ENCODE data around the gene FBXL22.

Gene FBXL22

DNA sequence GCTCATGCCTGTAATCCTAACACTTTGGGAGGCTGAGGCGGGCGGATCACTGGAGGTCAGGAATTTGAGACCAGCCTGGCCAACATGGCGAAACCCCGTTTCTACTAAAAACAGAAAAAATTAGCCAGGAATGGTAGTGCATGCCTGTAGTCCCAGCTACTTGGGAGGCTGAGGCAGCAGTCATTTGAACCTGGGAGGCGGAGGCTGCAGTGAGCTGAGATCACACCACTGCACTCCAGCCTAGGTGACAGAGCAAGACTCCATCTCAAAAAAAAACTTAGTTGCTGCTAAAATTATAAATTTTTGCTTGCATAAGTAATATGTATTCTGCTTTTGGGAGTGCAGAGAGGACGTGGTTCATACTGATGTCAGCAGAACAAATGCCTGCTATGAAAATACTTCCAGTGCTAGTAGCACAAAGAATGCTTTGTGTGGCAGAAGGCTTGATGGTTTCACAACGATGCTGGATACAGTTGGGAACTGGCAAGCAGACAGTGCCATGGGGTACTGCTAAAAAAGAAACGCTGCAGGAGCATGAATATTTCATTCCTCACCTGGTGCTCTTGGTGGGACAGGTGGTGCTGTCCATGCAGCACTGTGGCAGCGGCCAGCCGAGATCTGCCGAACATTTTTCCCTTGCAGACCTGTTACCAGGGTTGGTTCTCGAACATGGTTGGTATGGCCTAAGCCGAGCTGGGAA is 31.1 kb downstream of the FBXL22 start:
- TF ChIP-seq, protein P1, sequence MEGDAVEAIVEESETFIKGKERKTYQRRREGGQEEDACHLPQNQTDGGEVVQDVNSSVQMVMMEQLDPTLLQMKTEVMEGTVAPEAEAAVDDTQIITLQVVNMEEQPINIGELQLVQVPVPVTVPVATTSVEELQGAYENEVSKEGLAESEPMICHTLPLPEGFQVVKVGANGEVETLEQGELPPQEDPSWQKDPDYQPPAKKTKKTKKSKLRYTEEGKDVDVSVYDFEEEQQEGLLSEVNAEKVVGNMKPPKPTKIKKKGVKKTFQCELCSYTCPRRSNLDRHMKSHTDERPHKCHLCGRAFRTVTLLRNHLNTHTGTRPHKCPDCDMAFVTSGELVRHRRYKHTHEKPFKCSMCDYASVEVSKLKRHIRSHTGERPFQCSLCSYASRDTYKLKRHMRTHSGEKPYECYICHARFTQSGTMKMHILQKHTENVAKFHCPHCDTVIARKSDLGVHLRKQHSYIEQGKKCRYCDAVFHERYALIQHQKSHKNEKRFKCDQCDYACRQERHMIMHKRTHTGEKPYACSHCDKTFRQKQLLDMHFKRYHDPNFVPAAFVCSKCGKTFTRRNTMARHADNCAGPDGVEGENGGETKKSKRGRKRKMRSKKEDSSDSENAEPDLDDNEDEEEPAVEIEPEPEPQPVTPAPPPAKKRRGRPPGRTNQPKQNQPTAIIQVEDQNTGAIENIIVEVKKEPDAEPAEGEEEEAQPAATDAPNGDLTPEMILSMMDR (IDR thresholded peaks at IDR 0.05; ENCODE audit: insufficient read depth, low read length, missing control alignments): no peak
- DNase-seq (ENCODE audit: low read depth, low spot score): no peak
- H3K4me3 ChIP-seq (ENCODE audit: low read depth, low read length): no peak overlapping the region
- ChIA-PET CTCF (interaction anchor here (1.0 to 8.7 kb wide), 3 partner anchors 11 to 29 kb away, joined by 3 to 60 read pairs (median 7); no protein-coding TSS in a partner anchor), POLR2A (no interaction called here)

DNA sequence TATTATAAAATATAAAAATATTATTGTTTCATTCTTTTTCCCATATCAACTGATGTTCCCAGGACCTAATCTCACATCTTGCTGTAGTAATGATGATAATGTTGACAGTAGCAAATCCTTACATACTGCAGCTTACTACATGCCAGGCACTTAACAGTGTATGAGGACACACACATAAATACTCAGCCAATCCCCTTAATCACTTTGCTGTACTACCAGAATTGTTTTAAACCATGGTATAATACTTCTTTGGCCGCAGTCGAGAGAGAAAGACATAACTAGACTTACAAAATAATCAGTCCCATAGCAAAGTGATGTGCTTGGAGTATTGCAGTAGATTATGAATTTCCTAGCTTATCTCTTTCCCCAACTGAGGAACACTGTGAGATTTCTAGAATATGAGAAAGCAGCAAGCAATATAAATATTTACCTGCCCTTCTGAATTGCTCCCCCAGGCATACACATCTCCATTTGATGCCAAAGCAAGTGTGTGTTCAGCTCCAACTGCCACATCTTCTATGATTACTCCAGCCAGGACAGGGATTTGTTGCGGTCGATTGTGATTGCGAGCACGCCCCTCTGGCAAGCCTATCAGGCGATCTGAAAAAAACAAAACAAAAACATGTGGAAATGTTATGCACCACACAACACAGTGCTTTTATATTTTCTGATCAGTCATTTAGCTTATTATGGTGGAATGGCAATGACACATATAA is 33.0 kb downstream of the FBXL22 start:
- no peak for DNase-seq (ENCODE audit: low read depth, low spot score)
- POLR2A ChIA-PET: no interaction called here
- TF ChIP-seq, protein P1 (IDR thresholded peaks at IDR 0.05; ENCODE audit: insufficient read depth, low read length, missing control alignments): no peak
- CTCF ChIA-PET: interaction anchor here (0.8 to 8.7 kb wide), 5 partner anchors 11 to 523 kb away, joined by 3 to 60 read pairs (median 4); partner anchors contain the start of gene DAPK2
- H3K4me3 ChIP-seq (ENCODE audit: low read depth, low read length): no peak overlapping the region

DNA sequence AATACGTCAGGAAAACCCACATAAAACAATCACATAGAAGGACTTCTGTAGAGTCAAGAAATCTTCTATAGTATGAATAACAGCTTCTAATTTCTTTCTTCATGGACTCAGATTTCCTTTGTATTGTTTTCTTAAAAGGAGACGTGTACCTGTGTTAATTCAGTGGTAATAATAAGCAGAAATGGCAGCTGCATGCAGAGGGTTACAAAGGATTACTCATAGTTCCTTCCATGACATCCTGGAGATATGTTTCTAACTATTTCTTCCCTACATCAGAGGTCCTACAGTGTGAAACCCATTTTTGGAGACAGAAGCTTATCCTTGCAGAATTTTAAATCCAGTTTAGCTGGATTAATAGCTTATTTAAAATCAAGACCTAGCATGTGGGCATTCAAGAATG is 36.1 kb downstream of the FBXL22 start:
- no peak for DNase-seq (ENCODE audit: low read depth, low spot score)
- TF ChIP-seq, protein P1 (IDR thresholded peaks at IDR 0.05; ENCODE audit: insufficient read depth, low read length, missing control alignments): no peak
- H3K4me3 ChIP-seq (ENCODE audit: low read depth, low read length): no peak overlapping the region
- CTCF ChIA-PET: interaction anchor here (1.3 to 8.7 kb wide), 3 partner anchors 10 to 434 kb away, joined by 3 to 60 read pairs (median 10); no protein-coding TSS in a partner anchor
- POLR2A ChIA-PET: no interaction called here

DNA sequence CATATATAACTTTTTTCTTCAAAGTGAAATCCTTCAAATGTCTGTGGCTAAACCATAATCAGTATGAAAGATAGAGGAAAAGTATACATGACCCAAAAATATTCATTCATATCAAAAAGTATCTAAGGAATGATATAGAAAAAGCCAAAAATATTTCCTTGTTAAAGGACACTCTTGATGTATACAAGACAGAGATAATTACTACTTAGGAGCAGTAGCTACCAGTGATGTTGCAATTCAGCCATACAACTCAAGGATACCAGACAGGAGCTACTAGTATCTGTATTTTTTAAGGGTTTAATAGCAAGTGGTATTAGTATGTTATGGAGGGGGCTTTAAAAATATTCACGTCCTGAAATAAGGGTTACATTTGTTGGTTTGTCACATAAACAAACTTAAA is 37.0 kb downstream of the FBXL22 start:
- peak; percentile 19 for DNase-seq (ENCODE audit: low read depth, low spot score)
- ChIA-PET POLR2A (no interaction called here), CTCF (interaction anchor here (3.0 to 8.7 kb wide), 2 partner anchors 24 to 434 kb away, joined by 10 to 60 read pairs; no protein-coding TSS in a partner anchor)
- no peak overlapping the region for H3K4me3 ChIP-seq (ENCODE audit: low read depth, low read length)
- TF ChIP-seq, protein P1 (IDR thresholded peaks at IDR 0.05; ENCODE audit: insufficient read depth, low read length, missing control alignments): no peak

DNA sequence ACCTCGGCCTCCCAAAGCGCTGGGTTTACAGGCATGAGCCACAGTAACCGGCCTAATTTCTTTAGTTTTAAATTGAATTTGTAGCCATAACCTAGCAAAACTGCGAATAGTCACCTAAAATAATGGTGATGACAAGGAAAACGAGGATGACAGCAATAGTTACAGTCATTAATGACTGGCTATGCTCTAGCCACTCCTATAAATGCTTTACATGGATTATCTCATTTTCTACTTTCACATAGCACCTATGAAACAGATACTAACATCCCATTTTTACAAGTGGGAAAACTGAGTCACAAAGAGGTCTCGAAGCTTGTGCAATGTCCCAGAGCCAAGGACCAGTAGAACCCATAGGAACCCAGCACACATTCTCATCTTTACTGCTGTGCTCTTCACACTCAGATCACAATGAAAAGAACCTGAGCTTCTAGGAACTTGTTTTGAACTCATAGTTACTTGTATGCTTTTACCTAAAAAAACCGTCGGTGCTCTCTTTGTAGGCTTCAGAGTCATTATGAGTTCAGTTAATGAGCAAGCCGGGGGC is 39.4 kb downstream of the FBXL22 start:
- no peak for DNase-seq (ENCODE audit: low read depth, low spot score)
- POLR2A ChIA-PET: interaction anchor here (0.6 kb wide), 1 partner anchor 135 kb away, joined by 3 read pairs; no protein-coding TSS in a partner anchor
- CTCF ChIA-PET: interaction anchor here (3.0 kb wide), 1 partner anchor 431 kb away, joined by 10 read pairs; no protein-coding TSS in a partner anchor
- H3K4me3 ChIP-seq (ENCODE audit: low read depth, low read length): no peak overlapping the region
- TF ChIP-seq, protein P1 (IDR thresholded peaks at IDR 0.05; ENCODE audit: insufficient read depth, low read length, missing control alignments): no peak

DNA sequence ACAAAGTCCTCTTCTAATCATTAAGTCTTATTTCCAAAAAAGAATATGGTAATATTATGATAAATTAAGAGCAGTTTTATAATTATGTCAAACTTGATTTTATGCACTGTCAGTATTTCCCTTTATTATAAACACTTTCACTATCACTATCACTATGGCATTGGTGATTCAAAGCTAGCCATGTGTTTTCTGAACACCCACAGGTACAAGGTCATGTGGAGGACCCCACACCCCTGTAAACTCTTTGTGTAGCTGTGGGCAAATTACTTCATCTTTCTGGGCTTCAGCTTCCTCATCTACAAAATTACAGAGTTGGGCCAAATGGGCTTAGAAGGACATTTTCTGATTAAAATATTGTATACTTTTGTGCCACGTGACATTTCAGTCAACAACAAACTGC is 41.7 kb downstream of the FBXL22 start:
- POLR2A ChIA-PET: no interaction called here
- no peak overlapping the region for H3K4me3 ChIP-seq (ENCODE audit: low read depth, low read length)
- TF ChIP-seq, protein P1 (IDR thresholded peaks at IDR 0.05; ENCODE audit: insufficient read depth, low read length, missing control alignments): no peak
- no peak for DNase-seq (ENCODE audit: low read depth, low spot score)
- CTCF ChIA-PET: interaction anchor here (2.3 kb wide), 1 partner anchor 11 kb away, joined by 7 read pairs; no protein-coding TSS in a partner anchor

All from AG04449 (cell line).